GM12878 (cell line): ENCODE measurements around the gene SEC16B. TPM values are rescaled to one million over a fixed set of nuclear protein-coding genes. Genes with fewer than 3 reads are reported as not detected.

Experiments used
- ATAC-seq: fragments of 200-7000 bp; cut with Tn5 transposase; 3 replicates; pipeline ENCODE4 v1.9.1; 2020; ENCODE audit warnings: mild to moderate bottlenecking, moderate library complexity
- BruUV-seq: library from RNA; stranded (reverse); fragments of 400-500 nt; replicated peaks from 2 replicates; lab custom pipeline; 2021; lab: Mats Ljungman, UMichigan
- CTCF ChIA-PET: fragments of 300-600 bp; sonication (Branson Sonifier 250); formaldehyde crosslinking; extraction: SDS; loops from one replicate; lab custom pipeline; 2021; ENCODE audit warnings: inconsistent platforms; lab: Yijun Ruan, JAX
- POLR2A ChIA-PET: fragments of 350-600 bp; formaldehyde crosslinking; extraction: SDS; loops from one replicate; lab custom pipeline; 2021; ENCODE audit warnings: inconsistent platforms; lab: Charles Lee
- RAD21 ChIA-PET: fragments of 300-600 bp; sonication (Branson Sonifier 250); formaldehyde crosslinking; loops from one replicate; lab custom pipeline; 2023; ENCODE audit warnings: antibody characterized with exemption; ENCODE audit not compliant: unreplicated experiment; lab: Charles Lee
- SMC1A ChIA-PET: fragments of 300-600 bp; sonication (Branson Sonifier 250); formaldehyde crosslinking; loops from one replicate; lab custom pipeline; 2023; ENCODE audit not compliant: unreplicated experiment, uncharacterized antibody; lab: Charles Lee
- DNase-seq: peaks from one replicate; pipeline ENCODE4 v3.0.0-alpha.2; 2011; ENCODE audit warnings: low read depth, low spot score
- FAIRE-seq: peaks from 3 replicates; lab custom pipeline; 2011; peaks lifted over from hg19 to GRCh38; lab: Jason Lieb, UNC
- H2AFZ ChIP-seq: 2 replicates; pipeline ENCODE4 v1.6.0; 2011; ENCODE audit warnings: low read depth, low read length, control low read depth; ENCODE audit not compliant: control insufficient read depth
- H3K27ac ChIP-seq: 2 replicates; pipeline ENCODE4 v1.5.1; 2011; ENCODE audit warnings: control low read depth; ENCODE audit not compliant: control insufficient read depth, insufficient read depth
- H3K27me3 ChIP-seq, 2 experiments: replicated peaks in 1 of 2; 2 replicates each; pipeline versions ENCODE4 v1.6.0 to v1.6.1; 2011; ENCODE audit warnings: low read length in 1 of 2; ENCODE audit not compliant: control insufficient read depth in 2 of 2, insufficient read depth in 2 of 2
- H3K36me3 ChIP-seq, 2 experiments: 2 replicates each; pipeline ENCODE4 v1.5.1; 2011; ENCODE audit warnings: low read length in 1 of 2; ENCODE audit not compliant: control insufficient read depth in 2 of 2, insufficient read depth in 2 of 2
- H3K4me1 ChIP-seq: 2 replicates; pipeline ENCODE4 v1.6.1; 2011; ENCODE audit warnings: mild to moderate bottlenecking, low read length, moderate library complexity, mixed read lengths; ENCODE audit not compliant: control insufficient read depth, insufficient read depth
- H3K4me2 ChIP-seq: 2 replicates; pipeline ENCODE4 v1.6.0; 2011; ENCODE audit warnings: control low read depth; ENCODE audit not compliant: control insufficient read depth, insufficient read depth
- H3K4me3 ChIP-seq: fragments of 200-600 bp; sonication (generic); 2 replicates; pipeline ENCODE4 v1.5.1; 2016
- H3K79me2 ChIP-seq: 2 replicates; pipeline ENCODE4 v1.6.0; 2011; ENCODE audit warnings: low read length; ENCODE audit not compliant: control insufficient read depth, insufficient read depth
- H3K9ac ChIP-seq: 2 replicates; pipeline ENCODE4 v1.8.0; 2011; ENCODE audit warnings: low read length, control low read depth, mixed read lengths; ENCODE audit not compliant: control insufficient read depth, insufficient read depth
- H3K9me3 ChIP-seq: replicated peaks from 3 replicates; pipeline ENCODE4 v1.5.1; 2011; ENCODE audit warnings: mild to moderate bottlenecking, low read length; ENCODE audit not compliant: control insufficient read depth, insufficient read depth
- H4K20me1 ChIP-seq: 2 replicates; pipeline ENCODE4 v1.6.0; 2011; ENCODE audit not compliant: control insufficient read depth, insufficient read depth
- ETV6 ChIP-seq, 2 experiments: fragments of 450-650 bp in 1 of 2; IDR thresholded peaks in 1 of 2; conservative IDR thresholded peaks in 1 of 2; 2 replicates each; pipeline ENCODE4 v1.6.1; 2014; ENCODE audit warnings: antibody characterized with exemption in 1 of 2, borderline replicate concordance in 1 of 2, low read depth in 1 of 2, mild to moderate bottlenecking in 1 of 2, moderate library complexity in 1 of 2
- HDGF ChIP-seq: fragments of 450-650 bp; IDR thresholded peaks from 2 replicates; pipeline ENCODE4 v1.6.1; 2016; ENCODE audit warnings: antibody characterized with exemption
- MXI1 ChIP-seq: fragments of 150-350 bp; IDR thresholded peaks from 2 replicates; pipeline ENCODE4 v1.6.1; 2011; ENCODE audit warnings: low read depth, mild to moderate bottlenecking, inconsistent platforms, low read length, improper control_type of control experiment
- NKRF ChIP-seq: fragments of 450-650 bp; conservative IDR thresholded peaks from 2 replicates; pipeline ENCODE4 v1.6.1; 2017; ENCODE audit warnings: mild to moderate bottlenecking, moderate library complexity
- PAX8 ChIP-seq: fragments of 450-650 bp; IDR thresholded peaks from 2 replicates; pipeline ENCODE4 v1.6.1; 2017; ENCODE audit warnings: mild to moderate bottlenecking, moderate library complexity
- WGBS: methylation state at CpG from one replicate; pipeline ENCODE4 v1.1.6; 2016; ENCODE audit warnings: low lambda C conversion rate; ENCODE audit not compliant: insufficient replicate concordance, insufficient coverage; ENCODE audit errors: missing lambda C conversion rate; 5-methylcytosine and 5-hydroxymethylcytosine counted together
- in situ Hi-C: fragments of 300-500 bp; cut with MboI; formaldehyde crosslinking; loops from 9 replicates; pipeline ENCODE4 v1.14.3; 2018; ENCODE audit warnings: mixed read lengths
- intact Hi-C: fragments of 100-400 bp; cut with micrococcal nuclease; formaldehyde crosslinking; loops from one replicate; pipeline ENCODE4 v1.14.2; 2022; ENCODE audit not compliant: unreplicated experiment
- polyA plus RNA-seq, 11 experiments: library from polyadenylated mRNA; depleted of rRNA in 4 of 11; unstranded in 6 of 11; stranded (reverse) in 5 of 11; fragments of >200 nt; fragmentation: Nextera tagmentation in 4 of 11; fragmentation: Illumina TruSeq in 1 of 11; extraction: Ambion mirVana in 4 of 11; extraction: Trizol in 1 of 11; gene quantifications; 1 replicate in 1 of 11; 2 replicates in 10 of 11; pipeline versions ENCODE4 v1.2.1 to v1.2.3, GENCODE V29; 2011 to 2016; ENCODE audit warnings: inconsistent platforms in 2 of 11, missing spikeins in 2 of 11, low read depth in 1 of 11
- total RNA-seq, 4 experiments: library from RNA; depleted of rRNA in 3 of 4; stranded (reverse); fragments of >200 nt in 3 of 4; fragmentation: Illumina TruSeq in 1 of 4; extraction: Trizol in 1 of 4; gene quantifications; 2 replicates each; pipeline versions ENCODE4 v1.2.1 to v1.2.3, GENCODE V29; 2013 to 2021
- TF ChIP-seq, protein P1 (sequence below): fragments of 450-650 bp; IDR thresholded peaks from 2 replicates; pipeline ENCODE4 v1.6.1; 2016; ENCODE audit warnings: mild to moderate bottlenecking, moderate library complexity, borderline replicate concordance
- TF ChIP-seq, protein P2 (sequence below): fragments of 450-650 bp; IDR thresholded peaks from 2 replicates; pipeline ENCODE4 v1.6.1; 2018; ENCODE audit warnings: borderline replicate concordance, mild to moderate bottlenecking; ENCODE audit not compliant: partially characterized antibody
- TF ChIP-seq, protein P3 (sequence below), 3 experiments: IDR thresholded peaks in 2 of 3; conservative IDR thresholded peaks in 1 of 3; 2 replicates each; pipeline ENCODE4 v1.5.1; 2011; ENCODE audit warnings: low read depth in 3 of 3, low read length in 3 of 3, mild to moderate bottlenecking in 3 of 3, control low read depth in 2 of 3, moderate library complexity in 2 of 3, inconsistent platforms in 1 of 3, mixed read lengths in 1 of 3; ENCODE audit not compliant: control insufficient read depth in 2 of 3, insufficient read depth in 1 of 3; ENCODE audit errors: extremely low read depth in 1 of 3

Gene SEC16B
- total and polyA plus RNA-seq, 10 of the 15 experiments (the other 5 are each of a cell fraction or from before 2014, with no cell fraction given): 0.10 to 0.94 (median 0.17) TPM; not detected in 2

GRCh38 chr1:177914603-177915002, 55.3 kb downstream of the SEC16B start (continued):
- TF ChIP-seq, protein P1, sequence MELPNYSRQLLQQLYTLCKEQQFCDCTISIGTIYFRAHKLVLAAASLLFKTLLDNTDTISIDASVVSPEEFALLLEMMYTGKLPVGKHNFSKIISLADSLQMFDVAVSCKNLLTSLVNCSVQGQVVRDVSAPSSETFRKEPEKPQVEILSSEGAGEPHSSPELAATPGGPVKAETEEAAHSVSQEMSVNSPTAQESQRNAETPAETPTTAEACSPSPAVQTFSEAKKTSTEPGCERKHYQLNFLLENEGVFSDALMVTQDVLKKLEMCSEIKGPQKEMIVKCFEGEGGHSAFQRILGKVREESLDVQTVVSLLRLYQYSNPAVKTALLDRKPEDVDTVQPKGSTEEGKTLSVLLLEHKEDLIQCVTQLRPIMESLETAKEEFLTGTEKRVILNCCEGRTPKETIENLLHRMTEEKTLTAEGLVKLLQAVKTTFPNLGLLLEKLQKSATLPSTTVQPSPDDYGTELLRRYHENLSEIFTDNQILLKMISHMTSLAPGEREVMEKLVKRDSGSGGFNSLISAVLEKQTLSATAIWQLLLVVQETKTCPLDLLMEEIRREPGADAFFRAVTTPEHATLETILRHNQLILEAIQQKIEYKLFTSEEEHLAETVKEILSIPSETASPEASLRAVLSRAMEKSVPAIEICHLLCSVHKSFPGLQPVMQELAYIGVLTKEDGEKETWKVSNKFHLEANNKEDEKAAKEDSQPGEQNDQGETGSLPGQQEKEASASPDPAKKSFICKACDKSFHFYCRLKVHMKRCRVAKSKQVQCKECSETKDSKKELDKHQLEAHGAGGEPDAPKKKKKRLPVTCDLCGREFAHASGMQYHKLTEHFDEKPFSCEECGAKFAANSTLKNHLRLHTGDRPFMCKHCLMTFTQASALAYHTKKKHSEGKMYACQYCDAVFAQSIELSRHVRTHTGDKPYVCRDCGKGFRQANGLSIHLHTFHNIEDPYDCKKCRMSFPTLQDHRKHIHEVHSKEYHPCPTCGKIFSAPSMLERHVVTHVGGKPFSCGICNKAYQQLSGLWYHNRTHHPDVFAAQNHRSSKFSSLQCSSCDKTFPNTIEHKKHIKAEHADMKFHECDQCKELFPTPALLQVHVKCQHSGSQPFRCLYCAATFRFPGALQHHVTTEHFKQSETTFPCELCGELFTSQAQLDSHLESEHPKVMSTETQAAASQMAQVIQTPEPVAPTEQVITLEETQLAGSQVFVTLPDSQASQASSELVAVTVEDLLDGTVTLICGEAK: no peak
- TF ChIP-seq HDGF (no peak), MXI1 (no peak), ETV6 (conservative IDR thresholded peaks at IDR 0.05 in 1 of 2, IDR thresholded peaks at IDR 0.05 in 1 of 2; ENCODE audit: borderline replicate concordance in 1 of 2, low read depth in 1 of 2) (no peak)
- TF ChIP-seq, all 136 proteins: peak for 0

DNA sequence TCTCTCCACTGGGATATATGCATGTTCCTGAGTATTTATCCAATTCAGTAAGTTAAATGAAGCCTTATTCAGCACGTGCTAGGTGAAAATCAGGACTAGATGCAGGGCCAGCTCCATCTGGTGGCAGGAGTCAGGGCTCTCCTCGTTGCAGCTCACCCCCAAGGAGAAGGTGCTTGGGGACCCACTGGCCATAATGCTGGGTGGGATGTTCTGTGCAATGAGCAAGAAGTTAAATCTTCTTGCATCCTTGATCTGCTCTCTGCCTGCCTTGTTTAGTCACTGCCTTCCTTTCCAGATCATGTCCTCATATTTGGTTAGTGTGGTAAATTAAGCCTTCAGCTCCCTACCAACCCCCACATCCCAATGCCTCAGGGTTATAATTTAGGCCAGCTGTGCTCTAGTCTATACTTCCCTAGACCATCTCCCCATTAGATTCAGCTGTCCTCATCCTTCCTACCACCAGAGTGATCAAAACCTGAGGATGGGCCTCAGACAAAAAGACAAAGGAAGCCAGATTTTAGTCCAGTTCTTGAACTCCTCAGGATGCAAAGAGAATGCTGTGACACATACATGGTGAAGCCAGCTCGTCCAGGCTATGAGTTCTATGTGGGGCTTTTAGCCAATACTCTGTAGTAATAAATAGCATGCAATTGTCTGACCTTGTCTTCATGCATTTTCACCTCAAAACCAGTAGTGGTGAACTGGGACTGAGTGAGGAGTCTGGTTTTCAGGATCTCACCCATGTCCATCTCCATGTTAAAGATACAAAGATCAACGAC, 55.9 kb downstream of the SEC16B start:
- SMC1A ChIA-PET: interaction anchor here (0.7 to 2.9 kb wide), 21 partner anchors 8 to 659 kb away, joined by 3 to 10 read pairs (median 3); no protein-coding TSS in a partner anchor
- Histone ChIP-seq H3K27ac (no peak overlapping the region), H3K9ac (no peak overlapping the region), H3K4me1 (no peaks in the 10 kb centered on the region), H3K4me3 (no peak overlapping the region), H2AFZ (no peak overlapping the region), H3K9me3 (no peaks in the 10 kb centered on the region), H3K79me2 (no peaks in the 10 kb centered on the region), H3K36me3 (no peaks in the 10 kb centered on the region), H3K27me3 (no peaks in the 10 kb centered on the region; a peak in 1 of 4 replicates), H4K20me1 (no peaks in the 10 kb centered on the region), H3K4me2 (no peak overlapping the region)
- DNase-seq (no peak), ATAC-seq (peak; percentile 58), FAIRE-seq (no peak)
- CTCF ChIA-PET: interaction anchor here (0.7 to 1.9 kb wide), 29 partner anchors 9 to 658 kb away, joined by 3 to 18 read pairs (median 3); no protein-coding TSS in a partner anchor
- 1% methylated on average over 4 of the region's 4 CpGs for WGBS
- BruUV-seq: no TSS peak
- in situ Hi-C loops (no loop called here), intact Hi-C loops (no loop called here)
- POLR2A ChIA-PET: no interaction called here
- RAD21 ChIA-PET: interaction anchor here (0.6 to 2.6 kb wide), 17 partner anchors 14 to 1016 kb away, joined by 3 to 13 read pairs (median 5); no protein-coding TSS in a partner anchor
- no peak for TF ChIP-seq PAX8
- TF ChIP-seq NKRF: no peak
- TF ChIP-seq, protein P2, sequence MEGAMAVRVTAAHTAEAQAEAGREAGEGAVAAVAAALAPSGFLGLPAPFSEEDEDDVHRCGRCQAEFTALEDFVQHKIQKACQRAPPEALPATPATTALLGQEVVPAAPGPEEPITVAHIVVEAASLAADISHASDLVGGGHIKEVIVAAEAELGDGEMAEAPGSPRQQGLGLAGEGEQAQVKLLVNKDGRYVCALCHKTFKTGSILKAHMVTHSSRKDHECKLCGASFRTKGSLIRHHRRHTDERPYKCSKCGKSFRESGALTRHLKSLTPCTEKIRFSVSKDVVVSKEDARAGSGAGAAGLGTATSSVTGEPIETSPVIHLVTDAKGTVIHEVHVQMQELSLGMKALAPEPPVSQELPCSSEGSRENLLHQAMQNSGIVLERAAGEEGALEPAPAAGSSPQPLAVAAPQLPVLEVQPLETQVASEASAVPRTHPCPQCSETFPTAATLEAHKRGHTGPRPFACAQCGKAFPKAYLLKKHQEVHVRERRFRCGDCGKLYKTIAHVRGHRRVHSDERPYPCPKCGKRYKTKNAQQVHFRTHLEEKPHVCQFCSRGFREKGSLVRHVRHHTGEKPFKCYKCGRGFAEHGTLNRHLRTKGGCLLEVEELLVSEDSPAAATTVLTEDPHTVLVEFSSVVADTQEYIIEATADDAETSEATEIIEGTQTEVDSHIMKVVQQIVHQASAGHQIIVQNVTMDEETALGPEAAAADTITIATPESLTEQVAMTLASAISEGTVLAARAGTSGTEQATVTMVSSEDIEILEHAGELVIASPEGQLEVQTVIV: no peak
- TF ChIP-seq, protein P3, sequence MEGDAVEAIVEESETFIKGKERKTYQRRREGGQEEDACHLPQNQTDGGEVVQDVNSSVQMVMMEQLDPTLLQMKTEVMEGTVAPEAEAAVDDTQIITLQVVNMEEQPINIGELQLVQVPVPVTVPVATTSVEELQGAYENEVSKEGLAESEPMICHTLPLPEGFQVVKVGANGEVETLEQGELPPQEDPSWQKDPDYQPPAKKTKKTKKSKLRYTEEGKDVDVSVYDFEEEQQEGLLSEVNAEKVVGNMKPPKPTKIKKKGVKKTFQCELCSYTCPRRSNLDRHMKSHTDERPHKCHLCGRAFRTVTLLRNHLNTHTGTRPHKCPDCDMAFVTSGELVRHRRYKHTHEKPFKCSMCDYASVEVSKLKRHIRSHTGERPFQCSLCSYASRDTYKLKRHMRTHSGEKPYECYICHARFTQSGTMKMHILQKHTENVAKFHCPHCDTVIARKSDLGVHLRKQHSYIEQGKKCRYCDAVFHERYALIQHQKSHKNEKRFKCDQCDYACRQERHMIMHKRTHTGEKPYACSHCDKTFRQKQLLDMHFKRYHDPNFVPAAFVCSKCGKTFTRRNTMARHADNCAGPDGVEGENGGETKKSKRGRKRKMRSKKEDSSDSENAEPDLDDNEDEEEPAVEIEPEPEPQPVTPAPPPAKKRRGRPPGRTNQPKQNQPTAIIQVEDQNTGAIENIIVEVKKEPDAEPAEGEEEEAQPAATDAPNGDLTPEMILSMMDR (IDR thresholded peaks at IDR 0.05 in 2 of 3, conservative IDR thresholded peaks at IDR 0.05 in 1 of 3; ENCODE audit: control insufficient read depth in 2 of 3, extremely low read depth in 1 of 3, insufficient read depth in 1 of 3, low read depth in 3 of 3, low read length in 3 of 3): peak; percentile 22 to 31 (median 27); a peak in 3 of 6 replicates
